SJSA1 (cell line): ENCODE measurements around the gene HBEGF. TPM values are rescaled to one million over a fixed set of nuclear protein-coding genes. Genes with fewer than 3 reads are reported as not detected.

ENCODE experiments used
- DNase-seq, 2 experiments: peaks; one replicate each; pipeline ENCODE4 v3.0.0-alpha.2; 2015 to 2020; ENCODE audit warnings: low spot score in 2 of 2, low read depth in 1 of 2
- H3K27ac ChIP-seq: fragments of 250-450 bp; sonication (Bioruptor Pico); 2 replicates; pipeline ENCODE4 v1.5.1; 2020; ENCODE audit warnings: mild to moderate bottlenecking, moderate library complexity
- H3K27me3 ChIP-seq: fragments of 250-450 bp; sonication (Bioruptor Pico); replicated peaks from 2 replicates; pipeline ENCODE4 v1.5.1; 2020; ENCODE audit warnings: mild to moderate bottlenecking, moderate library complexity
- H3K36me3 ChIP-seq: fragments of 250-450 bp; sonication (Bioruptor Pico); 2 replicates; pipeline ENCODE4 v1.5.1; 2020; ENCODE audit warnings: mild to moderate bottlenecking
- H3K4me1 ChIP-seq: fragments of 250-450 bp; sonication (Bioruptor Pico); replicated peaks from 2 replicates; pipeline ENCODE4 v1.6.1; 2021; ENCODE audit warnings: mild to moderate bottlenecking
- H3K4me3 ChIP-seq: fragments of 250-450 bp; sonication (Bioruptor Pico); 2 replicates; pipeline ENCODE4 v1.5.1; 2020; ENCODE audit warnings: mild to moderate bottlenecking
- H3K9me3 ChIP-seq: fragments of 250-450 bp; sonication (Bioruptor Pico); replicated peaks from 2 replicates; pipeline ENCODE4 v1.5.1; 2020; ENCODE audit warnings: mild to moderate bottlenecking
- total RNA-seq: library from RNA; depleted of rRNA; stranded (reverse); fragments of >200 nt; shearing (Covaris generic); gene quantifications from 2 replicates; pipeline ENCODE4 v1.2.3, GENCODE V29; 2014

The HBEGF gene
- total RNA-seq, 1 experiment from 2014 or later: 44.2 TPM

- Histone ChIP-seq H3K36me3 (no peaks in the 10 kb centered on the region), H3K9me3 (no peaks in the 10 kb centered on the region), H3K4me1 (peaks cover 4% of the 10 kb centered on the region; the same call in 1 of the 2 replicates), H3K27me3 (no peaks in the 10 kb centered on the region), H3K4me3 (no peak overlapping the region), H3K27ac (no peak overlapping the region)
- no peak for DNase-seq
Observed at GRCh38 chr5:140366589-140367255, 20.3 kb upstream of the HBEGF start.

GRCh38 chr5:140365941-140366340 lies 19.5 kb upstream of the HBEGF start:
- H3K36me3 ChIP-seq: no peaks in the 10 kb centered on the region
- H3K9me3 ChIP-seq: no peaks in the 10 kb centered on the region
- peaks cover 4% of the 10 kb centered on the region; the same call in 1 of the 2 replicates for H3K4me1 ChIP-seq
- DNase-seq: no peak
- H3K27ac ChIP-seq: no peak overlapping the region
- H3K27me3 ChIP-seq: no peaks in the 10 kb centered on the region
- H3K4me3 ChIP-seq: no peak overlapping the region

GRCh38 chr5:140365282-140365681 lies 18.9 kb upstream of the HBEGF start:
- Histone ChIP-seq H3K36me3 (no peaks in the 10 kb centered on the region), H3K27me3 (no peaks in the 10 kb centered on the region), H3K27ac (no peak overlapping the region), H3K4me3 (no peak overlapping the region), H3K9me3 (no peaks in the 10 kb centered on the region), H3K4me1 (peaks cover 4% of the 10 kb centered on the region; the same call in 1 of the 2 replicates)
- no peak for DNase-seq

- H3K27ac ChIP-seq: no peak overlapping the region
Observed at GRCh38 chr5:140364472-140364765, 18.0 kb upstream of the HBEGF start.

GRCh38 chr5:140363631-140364471 lies 17.4 kb upstream of the HBEGF start:
- Histone ChIP-seq H3K27me3 (no peaks in the 10 kb centered on the region), H3K27ac (no peak overlapping the region), H3K4me1 (peaks cover 4% of the 10 kb centered on the region; the same call in 1 of the 2 replicates), H3K36me3 (no peaks in the 10 kb centered on the region), H3K9me3 (no peaks in the 10 kb centered on the region), H3K4me3 (no peak overlapping the region)
- DNase-seq: no peak

More at GRCh38 chr5:140364472-140364765, 18.0 kb upstream of the HBEGF start:
- Histone ChIP-seq H3K4me3 (no peak overlapping the region), H3K4me1 (peaks cover 4% of the 10 kb centered on the region; the same call in 1 of the 2 replicates), H3K36me3 (no peaks in the 10 kb centered on the region), H3K9me3 (no peaks in the 10 kb centered on the region), H3K27me3 (no peaks in the 10 kb centered on the region)
- DNase-seq: no peak

- Histone ChIP-seq H3K27me3 (no peaks in the 10 kb centered on the region), H3K27ac (no peak overlapping the region), H3K9me3 (no peaks in the 10 kb centered on the region), H3K4me3 (no peak overlapping the region), H3K4me1 (peaks cover 4% of the 10 kb centered on the region; the same call in 1 of the 2 replicates), H3K36me3 (no peaks in the 10 kb centered on the region)
- peak; percentile 43 to 79 for DNase-seq
Observed at GRCh38 chr5:140362875-140363630, 16.6 kb upstream of the HBEGF start.

- no peak overlapping the region for H3K27ac ChIP-seq
- H3K27me3 ChIP-seq: no peaks in the 10 kb centered on the region
- peaks cover 6% of the 10 kb centered on the region for H3K4me1 ChIP-seq
- H3K9me3 ChIP-seq: no peaks in the 10 kb centered on the region
- no peak for DNase-seq
- H3K36me3 ChIP-seq: no peaks in the 10 kb centered on the region
- H3K4me3 ChIP-seq: no peak overlapping the region
Observed at GRCh38 chr5:140362311-140362710, 15.9 kb upstream of the HBEGF start.

GRCh38 chr5:140361901-140362300 lies 15.5 kb upstream of the HBEGF start:
- Histone ChIP-seq H3K4me1 (peaks cover 6% of the 10 kb centered on the region), H3K36me3 (no peaks in the 10 kb centered on the region), H3K9me3 (no peaks in the 10 kb centered on the region), H3K27me3 (no peaks in the 10 kb centered on the region), H3K27ac (no peak overlapping the region), H3K4me3 (no peak overlapping the region)
- no peak for DNase-seq

GRCh38 chr5:140360681-140361479 lies 14.5 kb upstream of the HBEGF start:
- Histone ChIP-seq H3K36me3 (no peaks in the 10 kb centered on the region), H3K27ac (no peak overlapping the region), H3K4me3 (no peak overlapping the region), H3K9me3 (no peaks in the 10 kb centered on the region), H3K4me1 (peaks cover 6% of the 10 kb centered on the region), H3K27me3 (no peaks in the 10 kb centered on the region)
- DNase-seq: no peak

GRCh38 chr5:140360101-140360500 lies 13.7 kb upstream of the HBEGF start, which contains the start of gene SLC4A9:
Gene SLC4A9 (plus strand): TSS chr5:140360194. CDS start chr5:140360237, 43 bp downstream.
- H3K4me3 ChIP-seq: no peak within 1 kb of the TSS
- no peaks in the 10 kb centered on the region for H3K9me3 ChIP-seq
- H3K4me1 ChIP-seq: peaks cover 6% of the 10 kb centered on the region
- H3K36me3 ChIP-seq: no peaks in the 10 kb centered on the region
- no peak within 1 kb of the TSS for H3K27ac ChIP-seq
- H3K27me3 ChIP-seq: no peaks in the 10 kb centered on the region
- no peak for DNase-seq

- H3K4me1 ChIP-seq: peaks cover 6% of the 10 kb centered on the region
- H3K4me3 ChIP-seq: no peak overlapping the region
- H3K27ac ChIP-seq: no peak overlapping the region
- H3K9me3 ChIP-seq: no peaks in the 10 kb centered on the region
- H3K36me3 ChIP-seq: no peaks in the 10 kb centered on the region
- H3K27me3 ChIP-seq: no peaks in the 10 kb centered on the region
- DNase-seq: peak in 1 of 2 experiments; percentile 41
Observed at GRCh38 chr5:140358738-140359310, 12.4 kb upstream of the HBEGF start.

GRCh38 chr5:140357726-140358093 lies 11.3 kb upstream of the HBEGF start:
- no peaks in the 10 kb centered on the region for H3K9me3 ChIP-seq
- no peaks in the 10 kb centered on the region for H3K27me3 ChIP-seq
- H3K4me1 ChIP-seq: peaks cover 3% of the 10 kb centered on the region; the same call in 1 of the 2 replicates
- no peaks in the 10 kb centered on the region for H3K36me3 ChIP-seq
- no peak overlapping the region for H3K4me3 ChIP-seq
- DNase-seq: peak; percentile 87 to 89
- H3K27ac ChIP-seq: no peak overlapping the region
